Type B pancreatic cell (in vitro differentiated cells): ENCODE measurements around the gene PLEKHG1. TPM values are rescaled to one million over a fixed set of nuclear protein-coding genes. Genes with fewer than 3 reads are reported as not detected.

Experiments used
- DNase-seq: peaks from one replicate; pipeline ENCODE4 v3.0.0; 2021; ENCODE audit warnings: mixed read lengths; ENCODE audit not compliant: unreplicated experiment; ENCODE audit errors: extremely low spot score
- H3K27ac Mint-ChIP-seq: 2 replicates; pipeline ENCODE4 v1.8.0; 2021; ENCODE audit warnings: mild to moderate bottlenecking, mixed read lengths
- H3K27me3 Mint-ChIP-seq: 2 replicates; pipeline ENCODE4 v1.8.0; 2021; ENCODE audit warnings: mixed read lengths
- H3K36me3 Mint-ChIP-seq: 2 replicates; pipeline ENCODE4 v1.8.0; 2021; ENCODE audit warnings: mixed read lengths
- H3K4me1 Mint-ChIP-seq: one replicate; pipeline ENCODE4 v1.8.0; 2021; ENCODE audit warnings: mixed read lengths; ENCODE audit not compliant: unreplicated experiment
- H3K4me3 Mint-ChIP-seq: 2 replicates; pipeline ENCODE4 v1.8.0; 2021; ENCODE audit warnings: mild to moderate bottlenecking, mixed read lengths
- H3K9me3 Mint-ChIP-seq: 2 replicates; pipeline ENCODE4 v1.8.0; 2021; ENCODE audit warnings: mixed read lengths
- CTCF ChIP-seq: fragments of 200-600 bp; sonication (generic); conservative IDR thresholded peaks from 2 replicates; pipeline ENCODE4 v1.5.0; 2021; ENCODE audit warnings: antibody characterized with exemption, mild to moderate bottlenecking
- total RNA-seq: library from RNA; stranded (reverse); gene quantifications from 2 replicates; pipeline ENCODE4 v1.2.1, GENCODE V29; 2021; ENCODE audit warnings: low replicate concordance

PLEKHG1 gene
- total RNA-seq, 1 donor from 2014 or later, result 58.2 TPM

GRCh38 chr6:150604467-150604866, 4.8 kb downstream of the PLEKHG1 start:
- no peak for DNase-seq
- H3K36me3 Mint-ChIP-seq, result peaks cover 18% of the 10 kb centered on the region
- H3K4me1 Mint-ChIP-seq, result peaks cover 44% of the 10 kb centered on the region
- no peak overlapping the region for H3K27ac Mint-ChIP-seq
- no peak overlapping the region for H3K4me3 Mint-ChIP-seq
- no peak for TF ChIP-seq CTCF
- peaks cover 15% of the 10 kb centered on the region for H3K27me3 Mint-ChIP-seq
- H3K9me3 Mint-ChIP-seq, result peaks cover 4% of the 10 kb centered on the region

DNA sequence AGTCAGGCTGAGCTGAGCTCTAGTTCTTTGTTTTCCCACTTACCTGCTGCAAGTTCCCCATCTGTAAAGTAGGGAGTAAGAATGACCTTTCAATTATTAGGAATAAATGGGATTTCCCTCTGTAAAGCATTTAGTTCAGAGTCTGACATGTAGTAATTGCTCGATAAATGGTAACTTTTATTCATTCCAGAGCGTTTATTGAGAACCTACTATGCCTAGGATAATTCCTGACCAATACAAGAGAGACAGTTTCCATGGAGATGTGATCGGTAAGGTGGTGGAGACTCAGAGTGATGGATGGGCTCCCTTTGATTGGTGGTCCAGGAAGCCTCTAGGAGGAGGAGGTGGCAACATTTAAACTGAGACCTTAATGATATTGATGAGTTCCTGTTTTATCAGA, 5.6 kb downstream of the PLEKHG1 start:
- no peak for DNase-seq
- Mint-ChIP-seq H3K4me1 (peaks cover 43% of the 10 kb centered on the region), H3K4me3 (no peak overlapping the region), H3K27me3 (peaks cover 14% of the 10 kb centered on the region), H3K36me3 (peaks cover 18% of the 10 kb centered on the region), H3K9me3 (peaks cover 4% of the 10 kb centered on the region), H3K27ac (no peak overlapping the region)
- no peak for TF ChIP-seq CTCF

DNA sequence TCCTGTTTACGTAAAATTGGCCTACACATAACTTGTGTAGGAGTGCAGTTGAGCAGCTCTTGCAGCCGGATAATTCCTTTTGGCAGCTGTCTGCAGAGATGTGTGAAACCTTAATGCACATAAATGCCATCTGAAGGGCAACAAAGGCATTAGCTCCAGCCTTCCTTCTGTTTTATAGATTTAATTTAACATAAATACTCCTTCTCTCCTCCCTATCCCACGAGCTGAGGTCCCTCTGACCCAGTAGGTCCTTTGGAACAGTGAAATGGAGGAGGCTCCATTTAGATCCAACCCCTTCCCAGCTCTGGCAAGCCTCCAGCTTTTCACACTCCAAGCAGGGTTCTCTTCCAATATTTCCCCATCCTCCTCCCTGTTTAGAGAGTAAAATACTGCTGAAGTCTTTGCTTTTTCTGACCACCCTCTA, 6.5 kb downstream of the PLEKHG1 start:
- peaks cover 18% of the 10 kb centered on the region for H3K36me3 Mint-ChIP-seq
- peak overlapping the region; percentile 2 for H3K4me3 Mint-ChIP-seq
- no peak overlapping the region for H3K27ac Mint-ChIP-seq
- DNase-seq, result no peak
- no peak for TF ChIP-seq CTCF
- H3K9me3 Mint-ChIP-seq, result peaks cover 4% of the 10 kb centered on the region
- H3K4me1 Mint-ChIP-seq, result peaks cover 37% of the 10 kb centered on the region
- peaks cover 9% of the 10 kb centered on the region for H3K27me3 Mint-ChIP-seq

- no peak for DNase-seq
- H3K4me3 Mint-ChIP-seq, result peak overlapping the region; percentile 2
- peaks cover 18% of the 10 kb centered on the region for H3K36me3 Mint-ChIP-seq
- no peak for TF ChIP-seq CTCF
- H3K27me3 Mint-ChIP-seq, result peaks cover 5% of the 10 kb centered on the region
- no peak overlapping the region for H3K27ac Mint-ChIP-seq
- H3K9me3 Mint-ChIP-seq, result peaks cover 4% of the 10 kb centered on the region
- H3K4me1 Mint-ChIP-seq, result peaks cover 32% of the 10 kb centered on the region
Observed at GRCh38 chr6:150606647-150607328, 7.1 kb downstream of the PLEKHG1 start.

GRCh38 chr6:150607329-150607650, 7.6 kb downstream of the PLEKHG1 start:
- H3K27ac Mint-ChIP-seq, result peak overlapping the region; percentile 7
- no peak for TF ChIP-seq CTCF
- peaks cover 18% of the 10 kb centered on the region for H3K36me3 Mint-ChIP-seq
- no peak overlapping the region for H3K4me3 Mint-ChIP-seq
- peaks cover 28% of the 10 kb centered on the region for H3K4me1 Mint-ChIP-seq
- no peaks in the 10 kb centered on the region for H3K27me3 Mint-ChIP-seq
- peaks cover 4% of the 10 kb centered on the region for H3K9me3 Mint-ChIP-seq
- DNase-seq, result no peak
